GM19238 (cell line): ENCODE data around the gene TES.

ENCODE experiments used
- DNase-seq: peaks from one replicate; pipeline ENCODE4 v3.0.0; 2011; ENCODE audit warnings: low spot score; ENCODE audit not compliant: insufficient read length

Gene TES

DNA sequence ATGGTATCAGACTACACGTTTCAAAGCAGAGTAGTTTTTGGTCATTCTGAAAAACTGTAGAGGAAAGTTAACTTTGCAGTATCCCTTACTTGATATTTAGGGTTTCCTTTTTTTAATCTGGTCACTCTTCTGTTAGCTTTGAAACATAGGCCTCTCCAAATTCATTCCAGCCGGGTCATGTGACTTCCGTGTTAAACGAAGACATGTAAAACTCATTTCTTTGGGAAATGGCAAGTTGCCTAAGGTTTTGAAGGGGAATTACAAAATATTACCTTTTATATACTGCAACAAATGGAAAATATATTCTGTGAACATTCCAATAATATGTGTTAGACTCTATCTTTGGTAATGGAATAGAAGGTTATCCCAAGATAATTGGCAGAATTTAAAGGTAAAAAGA lies 9.5 kb downstream of the TES start:
- no peak for DNase-seq

DNA sequence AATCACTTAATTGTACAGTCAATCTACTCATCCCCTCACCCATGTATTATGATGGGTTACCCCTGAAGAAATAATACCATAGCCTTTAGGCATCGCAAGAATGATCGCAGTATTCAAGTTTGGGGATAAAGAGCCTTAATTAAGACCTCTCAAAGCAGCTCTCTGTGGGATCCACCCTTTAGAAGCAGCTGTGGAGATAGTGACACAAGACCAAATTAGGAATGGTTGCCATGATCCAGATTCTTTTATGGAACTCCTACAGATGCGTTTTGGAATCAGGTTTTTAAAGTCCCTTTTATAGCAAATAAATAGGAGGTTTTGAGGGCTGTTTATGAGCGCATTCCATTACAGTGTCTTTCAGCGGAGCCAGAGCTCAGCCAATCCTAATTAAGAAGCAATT lies 12.2 kb downstream of the TES start:
- no peak for DNase-seq

DNA sequence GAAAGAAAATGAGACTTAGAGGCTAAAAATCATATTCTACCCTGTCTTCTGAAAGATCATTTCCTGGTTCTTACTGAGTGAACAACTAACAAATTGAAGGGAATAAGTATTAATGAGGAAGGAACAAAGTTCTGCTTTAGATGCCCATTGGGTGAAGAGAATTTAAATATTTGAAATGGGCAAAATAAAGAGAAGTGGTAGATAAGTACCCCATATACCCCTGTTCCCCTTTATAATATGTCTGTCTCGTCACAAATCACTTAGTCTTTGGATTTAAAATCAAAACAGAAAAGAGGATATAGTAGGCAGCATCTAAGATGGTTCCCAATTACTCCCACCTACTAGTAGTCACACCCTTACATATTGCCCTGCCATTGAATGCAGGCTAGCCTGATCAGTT lies 13.2 kb downstream of the TES start:
- no peak for DNase-seq

DNA sequence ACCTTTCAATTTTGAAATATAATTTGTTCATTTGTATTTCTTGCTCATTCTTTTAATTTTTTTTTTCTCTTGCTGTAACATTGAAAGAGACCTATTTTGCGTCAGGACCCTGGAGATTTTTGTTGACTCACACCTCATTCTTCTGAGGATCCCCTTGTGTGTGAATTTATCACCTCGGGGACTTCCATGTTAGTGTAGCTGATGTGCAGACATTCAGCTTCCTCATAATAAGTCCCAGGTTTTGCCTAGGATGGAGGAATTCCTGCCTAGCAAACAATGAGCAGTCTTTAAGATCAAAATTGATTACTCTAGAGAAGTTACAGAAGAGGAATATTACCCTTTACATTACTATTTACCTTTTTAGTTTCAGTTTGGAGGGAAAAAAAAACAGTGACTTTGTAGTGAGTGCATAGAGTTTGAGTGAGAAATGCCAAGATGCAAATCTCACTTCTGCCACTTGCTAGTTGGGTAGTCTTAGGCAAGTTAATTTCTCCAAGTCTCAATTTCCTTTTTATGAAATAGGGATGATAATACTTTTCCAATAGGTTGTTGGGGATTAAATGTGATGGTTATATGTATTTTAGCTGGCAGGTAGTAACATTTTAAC lies 14.3 kb downstream of the TES start:
- DNase-seq = no peak

DNA sequence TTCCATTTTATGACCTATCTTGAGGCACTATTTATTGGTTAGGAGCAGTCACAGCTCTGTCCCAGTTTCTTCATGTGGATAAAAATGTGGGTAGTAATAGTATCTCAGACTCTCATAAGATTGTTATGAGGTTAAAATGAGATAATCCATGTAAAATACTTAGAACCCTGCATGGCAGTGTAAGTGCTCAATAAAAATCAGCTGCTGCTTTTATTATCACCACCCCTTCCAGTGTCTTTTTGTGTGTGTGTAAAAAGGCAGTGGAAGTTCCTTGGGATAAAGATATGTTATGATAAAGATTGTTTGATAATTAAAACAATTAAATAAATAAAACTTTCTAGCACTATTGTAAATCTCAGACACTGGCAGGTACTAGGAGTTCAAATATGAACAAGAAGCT lies 15.5 kb downstream of the TES start:
- DNase-seq = no peak

DNA sequence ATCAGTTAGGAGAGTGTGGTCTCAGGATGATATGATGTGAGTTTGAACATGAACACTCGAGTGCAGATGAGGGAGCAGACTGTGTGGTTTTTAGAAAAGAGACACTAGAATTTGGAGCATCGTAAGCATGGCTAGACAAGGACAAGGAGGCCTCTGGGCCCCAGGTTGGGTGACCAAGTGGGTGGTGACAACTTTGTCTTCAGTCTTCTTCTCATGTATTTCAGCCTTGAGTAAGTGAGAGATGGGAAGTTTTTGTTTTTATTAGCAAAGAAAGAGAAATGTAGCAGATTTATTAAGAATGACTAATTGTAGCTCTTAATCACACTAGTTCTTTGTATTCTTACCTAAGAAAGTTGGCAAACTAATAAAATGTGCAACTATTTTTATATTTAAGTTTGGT lies 16.3 kb downstream of the TES start:
- DNase-seq = no peak

DNA sequence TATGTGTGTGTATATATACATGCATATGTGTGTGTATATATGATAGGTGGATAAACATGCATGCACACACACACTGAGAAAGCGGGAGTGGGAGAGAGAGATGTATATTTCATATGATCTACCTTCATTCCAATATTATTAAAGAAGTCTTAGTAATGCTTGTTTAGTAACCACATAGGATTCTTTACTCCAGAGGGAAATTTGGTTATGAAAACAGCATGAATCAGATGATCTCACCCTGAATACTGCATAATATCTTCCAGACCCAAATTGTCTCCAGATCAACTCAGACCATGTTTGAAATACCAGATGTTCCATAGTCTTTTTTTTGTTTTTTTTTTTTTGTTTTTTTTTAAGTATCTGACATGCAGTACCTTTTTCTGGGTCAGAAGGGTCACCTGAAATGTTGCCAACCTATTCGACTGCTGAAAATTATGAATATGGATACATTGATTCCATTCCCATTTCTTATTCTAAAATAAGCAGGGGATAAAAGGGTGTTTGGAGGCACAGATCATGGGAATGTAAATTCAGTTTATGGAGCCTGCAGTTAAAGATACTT lies 17.4 kb downstream of the TES start:
- DNase-seq = no peak

DNA sequence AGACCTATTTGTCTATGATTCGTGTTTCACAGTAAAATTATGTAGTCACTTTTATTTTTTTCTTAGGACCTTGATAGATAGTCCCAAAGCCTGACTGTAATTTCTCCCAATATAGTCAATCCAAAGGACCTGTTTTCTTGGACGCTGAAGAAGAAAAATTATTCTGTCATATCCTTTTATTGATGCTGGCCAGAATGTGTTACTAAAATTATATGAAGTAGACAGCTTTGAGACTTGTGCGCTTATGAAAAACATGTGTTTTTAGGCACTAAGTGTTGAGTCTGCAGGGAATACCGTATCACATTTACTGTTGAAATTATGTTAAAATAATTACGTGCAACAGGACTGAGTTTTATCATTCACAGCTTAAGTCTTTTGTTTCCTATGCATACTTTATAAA lies 17.9 kb downstream of the TES start:
- DNase-seq = no peak

DNA sequence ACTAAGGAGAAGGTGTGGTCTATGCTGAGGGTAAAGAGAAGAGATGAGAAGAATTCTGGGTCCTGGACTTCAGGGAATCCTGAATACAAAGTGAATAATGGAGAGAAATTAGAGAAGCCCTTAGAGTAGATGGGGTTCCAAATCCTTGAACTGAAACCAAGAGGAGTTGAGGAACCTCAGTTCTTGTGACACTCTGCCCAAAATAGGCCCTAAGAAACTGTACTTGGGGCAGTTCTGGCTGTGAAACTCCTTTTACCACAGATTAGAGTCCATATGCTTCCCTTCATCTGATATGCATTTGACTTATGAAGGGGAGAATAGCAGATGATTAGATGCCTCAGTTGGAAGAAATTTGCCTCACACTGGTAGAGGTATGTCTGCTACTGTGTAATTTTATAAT lies 19.0 kb downstream of the TES start:
- no peak for DNase-seq

DNA sequence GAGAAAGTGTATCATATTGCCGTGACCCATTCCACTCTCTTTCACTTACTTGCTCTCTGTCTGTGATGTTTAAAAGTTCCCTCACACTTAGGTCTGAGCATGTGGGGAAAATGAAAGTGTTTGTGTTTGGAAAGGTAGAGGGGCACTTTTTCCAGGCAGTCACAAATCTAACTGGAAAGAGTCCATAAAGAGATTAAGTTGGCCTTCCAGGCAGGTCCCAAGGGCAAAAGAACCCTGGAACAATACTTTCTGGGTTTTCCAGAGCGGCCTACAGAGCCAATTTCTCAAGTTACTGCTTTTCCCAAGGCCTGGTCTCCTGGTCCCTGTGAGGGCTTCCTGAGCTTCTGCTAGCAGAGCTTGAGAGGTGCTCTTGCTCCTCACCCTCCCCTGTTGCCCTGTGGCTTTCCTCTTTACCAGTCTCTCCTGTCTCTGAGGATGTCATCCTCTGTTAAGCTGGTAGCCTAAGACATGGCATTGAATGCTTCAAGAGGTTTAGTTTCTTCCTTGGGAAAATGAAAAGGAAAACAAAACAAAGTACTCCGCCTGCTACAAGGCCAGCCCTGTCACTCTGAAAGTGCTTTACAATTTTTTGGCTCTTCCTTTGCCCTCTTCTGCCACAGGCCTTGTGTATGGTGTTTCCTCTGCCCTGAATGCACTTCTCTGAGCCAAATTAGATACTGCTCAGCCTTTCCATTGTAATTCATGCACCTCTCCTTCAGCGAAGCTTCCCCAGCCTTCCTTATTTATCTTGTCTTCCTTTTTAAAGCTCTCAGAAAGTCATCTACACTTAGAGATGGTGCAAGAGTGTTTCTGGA lies 20.1 kb downstream of the TES start:
- no peak for DNase-seq

DNA sequence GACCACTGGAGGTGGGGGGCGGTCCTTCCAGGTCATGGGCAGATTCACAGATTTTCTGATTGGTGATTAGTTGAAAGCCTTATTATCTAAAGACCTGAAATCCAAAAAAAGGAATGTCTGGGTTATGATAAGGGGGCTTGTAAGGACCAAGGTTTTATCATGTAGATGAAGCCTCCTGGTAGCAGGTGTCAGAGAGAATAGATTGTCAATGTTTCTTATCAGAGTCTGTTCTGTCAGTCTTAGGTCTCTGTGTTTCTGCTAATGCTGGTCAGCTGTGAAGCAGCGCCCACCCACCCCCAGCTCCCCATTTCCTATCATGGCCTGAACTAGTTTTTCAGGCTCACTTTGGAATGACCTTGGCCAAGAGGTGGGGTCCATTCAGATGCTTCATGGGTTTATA lies 21.2 kb downstream of the TES start:
- no peak for DNase-seq

DNA sequence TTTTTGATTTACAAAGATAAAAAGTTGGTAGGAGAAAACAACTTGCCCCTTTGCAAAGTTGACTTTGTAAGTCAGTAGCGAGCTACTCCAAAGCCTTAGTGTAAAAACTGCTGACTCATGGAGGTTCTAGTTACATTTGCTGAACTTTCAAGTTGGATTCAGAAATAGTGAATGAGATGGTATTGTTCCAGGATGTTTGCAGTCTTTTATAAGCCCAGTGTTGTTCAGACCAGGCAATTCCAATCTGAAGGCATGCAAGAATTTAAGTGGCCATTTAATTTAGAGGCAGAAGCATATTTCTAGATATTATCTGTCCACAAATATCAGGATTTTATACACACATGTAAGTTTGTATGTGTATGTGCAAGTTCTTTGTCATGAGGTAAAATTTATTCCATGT lies 21.6 kb downstream of the TES start:
- no peak for DNase-seq

DNA sequence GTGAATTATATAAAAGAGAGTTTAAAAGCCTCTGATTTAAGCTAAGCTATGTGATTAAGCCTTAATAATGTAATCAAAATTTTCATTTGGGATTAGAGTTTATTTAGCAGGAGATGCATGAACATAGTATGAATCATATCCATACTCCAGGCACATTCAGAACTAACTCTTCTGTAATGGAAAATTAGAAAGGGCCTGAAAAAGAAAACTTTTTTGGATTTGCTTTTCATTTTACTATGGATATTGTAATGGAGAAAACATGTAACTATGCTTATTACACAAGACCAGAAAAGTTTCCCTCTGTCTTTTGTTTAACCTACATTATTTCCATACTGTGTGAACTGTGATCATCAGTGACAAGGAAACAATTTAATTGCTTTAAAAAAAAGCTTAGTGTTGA lies 22.0 kb downstream of the TES start:
- DNase-seq = no peak

DNA sequence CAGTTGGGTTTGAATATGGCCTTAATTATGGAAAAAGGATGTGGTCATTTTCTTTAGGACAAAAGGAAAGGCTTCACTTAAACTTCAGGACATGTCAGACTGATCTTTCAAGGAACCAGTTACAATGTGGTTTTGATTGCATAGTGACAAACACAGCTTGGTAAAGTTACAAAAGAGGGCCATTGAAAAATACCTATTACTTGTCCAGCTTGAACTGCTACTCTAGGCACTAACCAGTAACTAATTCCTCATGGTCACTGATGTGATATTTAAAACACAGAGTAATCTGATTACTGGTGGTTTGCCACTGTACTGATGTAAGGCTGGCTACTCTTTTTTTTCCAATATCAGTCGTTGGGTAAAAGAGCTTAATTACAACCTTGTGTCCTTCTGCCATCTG lies 22.6 kb downstream of the TES start:
- no peak for DNase-seq

DNA sequence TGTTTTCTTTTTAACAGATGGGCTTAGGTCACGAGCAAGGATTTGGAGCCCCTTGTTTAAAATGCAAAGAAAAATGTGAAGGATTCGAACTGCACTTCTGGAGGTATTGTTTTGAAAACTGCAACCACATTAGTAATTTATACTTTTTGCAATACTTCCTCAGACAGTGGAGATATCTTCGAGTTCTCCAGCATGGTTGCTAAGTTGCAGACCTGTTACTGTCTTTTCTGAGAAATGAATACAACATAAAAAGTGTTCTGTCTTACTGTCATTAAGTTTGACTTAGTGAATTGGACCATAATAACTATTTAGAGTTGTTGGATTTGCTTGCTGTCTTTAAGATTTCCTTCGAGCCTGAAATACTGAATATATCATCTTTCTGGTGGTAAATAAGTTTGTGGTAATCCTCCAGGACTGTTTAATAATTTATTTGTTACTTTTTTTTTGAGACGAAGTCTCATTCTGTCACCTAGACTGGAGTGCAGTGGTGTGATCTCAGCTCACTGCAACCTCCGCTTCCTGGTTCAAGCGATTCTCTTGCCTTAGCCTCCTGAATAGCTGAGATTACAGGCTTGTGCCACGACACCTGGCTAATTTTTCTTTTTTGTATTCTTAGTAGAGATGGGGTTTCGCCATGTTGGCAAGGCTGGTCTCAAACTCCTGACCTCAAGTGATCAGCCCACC lies 24.3 kb downstream of the TES start:
- DNase-seq = no peak

DNA sequence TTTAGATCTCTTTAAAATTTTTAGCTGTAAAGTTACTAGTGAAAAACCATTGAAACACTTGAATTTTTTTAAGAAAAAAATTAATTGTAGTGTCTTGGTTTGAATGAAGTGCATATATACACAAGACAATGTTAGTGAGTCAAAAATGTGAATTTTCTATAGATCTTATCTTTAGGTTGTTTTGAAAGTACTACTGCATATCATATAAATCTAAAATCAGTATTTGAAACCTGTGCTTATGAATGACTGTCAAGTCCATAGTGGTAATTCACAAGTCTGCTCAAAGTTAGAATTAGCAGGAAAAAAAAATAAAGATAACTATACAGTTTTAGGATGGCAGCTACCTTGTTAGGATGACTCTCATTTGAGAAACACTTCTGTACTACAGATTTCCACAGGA lies 25.0 kb downstream of the TES start:
- DNase-seq = no peak

DNA sequence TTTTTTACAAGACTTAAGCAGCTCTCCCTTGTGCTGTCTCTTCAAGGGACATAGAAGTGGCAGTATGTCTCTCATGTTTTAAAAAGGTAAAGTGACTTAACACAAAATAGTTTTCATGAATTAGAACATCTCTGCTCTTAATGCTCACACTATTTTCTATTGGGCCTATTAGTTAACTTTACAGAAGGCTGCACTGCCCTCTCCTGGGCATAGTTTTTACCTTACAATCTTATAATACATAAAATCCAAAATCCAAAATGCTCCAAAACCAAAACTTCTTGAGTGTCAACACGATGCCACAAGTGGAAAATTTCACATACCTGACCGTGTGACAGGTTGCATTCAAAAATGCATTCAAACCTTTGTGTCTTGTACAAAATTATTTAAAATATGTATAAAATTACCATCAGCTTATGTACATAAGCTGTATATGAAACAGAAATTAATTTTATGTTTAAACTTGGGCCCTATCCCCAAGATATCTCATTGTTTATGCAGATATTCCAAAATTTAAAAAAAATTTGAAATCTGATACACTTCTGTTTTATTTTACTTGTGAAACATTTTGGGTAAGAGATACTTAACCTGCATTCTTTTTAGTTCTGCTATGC lies 25.8 kb downstream of the TES start:
- DNase-seq = no peak

DNA sequence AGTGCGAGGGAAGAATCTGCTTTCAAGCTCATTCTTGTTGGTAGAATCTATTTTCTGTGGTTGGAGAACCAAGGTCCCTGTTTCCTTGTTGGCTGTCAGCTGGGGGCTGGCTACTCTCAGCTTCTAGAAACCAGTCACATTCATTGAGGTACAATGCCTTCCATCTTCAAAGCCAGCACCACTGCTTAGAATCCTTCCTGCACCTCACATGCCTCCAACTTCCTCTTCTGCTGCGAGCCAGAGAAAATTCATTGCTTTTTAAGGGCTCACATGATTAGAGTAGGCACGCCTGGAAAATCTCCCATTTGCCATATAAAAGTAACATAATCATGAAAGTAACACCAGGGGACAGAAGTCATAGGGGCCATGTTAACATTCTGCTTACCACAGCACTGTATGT lies 28.7 kb downstream of the TES start:
- no peak for DNase-seq

DNA sequence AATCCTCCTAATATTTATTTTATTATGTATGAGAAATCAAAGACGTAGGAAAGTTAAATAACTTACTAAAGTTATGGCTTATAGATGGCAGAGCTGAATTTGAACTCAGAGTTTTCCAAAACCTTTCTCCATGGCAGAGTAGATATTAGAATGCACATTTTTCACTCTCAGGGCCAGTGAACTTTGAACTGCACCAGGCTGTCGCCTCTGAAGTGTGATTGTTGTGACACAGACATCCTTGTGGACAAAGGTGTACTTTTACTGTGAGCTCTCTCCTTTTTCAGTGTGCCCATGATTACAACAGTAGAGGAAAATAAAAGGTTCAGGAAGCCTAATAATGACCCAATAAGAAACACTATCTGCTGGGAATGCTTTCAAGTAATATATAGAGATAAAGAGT lies 29.1 kb downstream of the TES start:
- DNase-seq = no peak

DNA sequence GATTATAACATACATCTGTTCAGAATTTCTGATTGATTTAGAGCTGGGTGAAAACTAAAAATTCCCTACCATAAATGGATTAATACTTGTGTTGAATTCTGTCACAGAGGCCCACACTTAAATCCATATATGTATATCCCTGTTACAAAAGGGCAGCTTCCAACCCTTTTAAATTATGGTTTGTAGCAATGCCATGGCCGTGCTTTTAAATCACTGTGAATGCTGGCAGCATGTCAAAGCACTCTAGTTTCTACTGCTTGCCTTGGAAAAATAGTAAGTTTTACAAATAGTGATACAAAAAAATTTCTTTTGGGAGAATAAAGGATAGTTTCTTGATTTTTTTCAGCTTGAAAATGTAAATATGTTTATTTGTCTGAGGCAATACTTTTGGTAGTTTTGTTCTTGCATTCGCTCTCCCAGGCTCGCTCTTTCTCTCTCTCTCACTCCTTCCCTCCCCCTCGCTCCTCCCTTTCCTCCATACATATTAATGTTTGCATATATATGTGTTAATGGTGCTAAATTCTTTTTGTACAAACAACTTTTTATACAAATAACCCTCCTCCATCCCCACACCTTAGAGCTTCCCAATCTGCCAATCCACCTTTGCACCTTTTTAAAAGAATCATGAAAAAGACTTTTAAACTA lies 29.8 kb downstream of the TES start:
- no peak for DNase-seq

DNA sequence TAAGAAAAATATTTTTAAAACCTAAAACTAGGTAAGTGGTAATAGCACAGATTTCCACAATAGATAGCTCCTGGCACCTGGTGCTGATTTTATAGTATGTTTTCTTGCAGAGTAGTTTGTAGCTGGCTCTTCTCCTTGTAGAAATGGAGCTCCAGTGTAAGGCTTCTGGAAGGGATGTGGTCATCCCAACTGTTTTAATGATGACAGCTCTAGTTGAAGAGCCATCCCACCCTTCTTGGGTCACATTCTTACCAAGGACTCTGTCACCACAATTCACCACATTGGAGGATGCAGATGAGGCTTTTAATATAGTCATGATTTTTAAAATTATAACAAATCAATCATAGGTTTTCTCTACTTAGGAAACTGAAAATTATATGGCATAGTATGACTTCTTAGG lies 31.0 kb downstream of the TES start:
- DNase-seq = no peak

DNA sequence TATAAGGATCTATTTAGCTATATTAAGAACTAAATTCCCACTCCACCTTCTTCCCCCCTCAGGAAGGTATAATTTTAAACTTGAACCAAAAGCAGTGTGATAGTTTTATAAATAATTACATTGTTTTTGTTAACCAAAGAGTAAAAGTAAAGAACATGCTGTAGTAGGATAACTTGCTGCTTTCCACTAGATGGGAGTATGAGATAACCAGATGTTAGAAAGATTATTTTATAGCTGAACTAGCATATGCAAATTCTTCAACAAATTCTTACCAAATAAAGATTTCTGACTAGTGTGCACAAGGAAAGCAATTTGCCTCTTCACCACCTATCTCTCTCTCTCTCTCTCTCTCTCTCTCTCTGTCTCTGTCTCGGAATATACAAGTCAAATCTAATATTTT lies 31.8 kb downstream of the TES start:
- no peak for DNase-seq
